HG03135 (cell line): Measurements from ENCODE around the gene GREM2.

Experiments used
- ATAC-seq: cut with Tn5 transposase; IDR thresholded peaks from one replicate; pipeline ENCODE4 v1.9.1; 2021; ENCODE audit warnings: mild to moderate bottlenecking, moderate library complexity; ENCODE audit not compliant: unreplicated experiment

The GREM2 gene

GRCh38 chr1:240611228-240611618 is 732 bp downstream of the GREM2 start:
- ATAC-seq = no peak

GRCh38 chr1:240610636-240611035 is 1.3 kb downstream of the GREM2 start:
- ATAC-seq = no peak

- ATAC-seq = no peak
Measured at GRCh38 chr1:240609527-240610060, 2.4 kb downstream of the GREM2 start.

- ATAC-seq = no peak
Measured at GRCh38 chr1:240608707-240609106, 3.2 kb downstream of the GREM2 start.

- ATAC-seq = no peak
Measured at GRCh38 chr1:240607006-240607405, 4.9 kb downstream of the GREM2 start.

GRCh38 chr1:240602189-240602588 is 9.8 kb downstream of the GREM2 start:
- ATAC-seq = no peak

GRCh38 chr1:240599830-240600229 is 12.1 kb downstream of the GREM2 start:
- ATAC-seq = no peak

- ATAC-seq = no peak
Measured at GRCh38 chr1:240599299-240599698, 12.7 kb downstream of the GREM2 start.

- no peak for ATAC-seq
Measured at GRCh38 chr1:240598216-240599001, 13.5 kb downstream of the GREM2 start.

- ATAC-seq = no peak
Measured at GRCh38 chr1:240597153-240597745, 14.7 kb downstream of the GREM2 start.

GRCh38 chr1:240595476-240595875 is 16.5 kb downstream of the GREM2 start:
- no peak for ATAC-seq

- no peak for ATAC-seq
Measured at GRCh38 chr1:240591564-240591963, 20.4 kb downstream of the GREM2 start.

- ATAC-seq = no peak
Measured at GRCh38 chr1:240591078-240591477, 20.9 kb downstream of the GREM2 start.

- no peak for ATAC-seq
Measured at GRCh38 chr1:240589585-240590110, 22.3 kb downstream of the GREM2 start.

- no peak for ATAC-seq
Measured at GRCh38 chr1:240586006-240586405, 25.9 kb downstream of the GREM2 start.

- no peak for ATAC-seq
Measured at GRCh38 chr1:240582953-240583352, 29.0 kb downstream of the GREM2 start.

- ATAC-seq = no peak
Measured at GRCh38 chr1:240579511-240579910, 32.4 kb downstream of the GREM2 start.

GRCh38 chr1:240577095-240577494 is 34.9 kb downstream of the GREM2 start:
- no peak for ATAC-seq

- ATAC-seq = no peak
Measured at GRCh38 chr1:240575981-240576662, 35.8 kb downstream of the GREM2 start.

- no peak for ATAC-seq
Measured at GRCh38 chr1:240572328-240572727, 39.6 kb downstream of the GREM2 start.

- no peak for ATAC-seq
Measured at GRCh38 chr1:240571782-240572181, 40.2 kb downstream of the GREM2 start.

- ATAC-seq = no peak
Measured at GRCh38 chr1:240567066-240567465, 44.9 kb downstream of the GREM2 start.
